Activated CD4-positive, CD25-positive, alpha-beta regulatory T cell treated with anti-CD3 and anti-CD28 coated beads, Interleukin-2, amount 50 U/mL, for 16 hours (primary cell): Measurements from ENCODE around the gene HDAC3.
A peak's percentile ranks its signal among the peaks of the same experiment; 100 is the strongest.

Experiments
- DNase-seq: peaks from one replicate; pipeline ENCODE4 v3.0.0-alpha.2; 2020; ENCODE audit warnings: low read depth, low spot score

Gene HDAC3

GRCh38 chr5:141636413-141637122 lies at the start of gene HDAC3, which contains the start of gene RELL2:
Gene HDAC3 (minus strand): TSS chr5:141636849. CDS start chr5:141636790, 59 bp downstream.
Gene RELL2 (plus strand): TSS chr5:141636997. CDS start chr5:141638226, 1,229 bp downstream.
- DNase-seq: peak; percentile 82

DNA sequence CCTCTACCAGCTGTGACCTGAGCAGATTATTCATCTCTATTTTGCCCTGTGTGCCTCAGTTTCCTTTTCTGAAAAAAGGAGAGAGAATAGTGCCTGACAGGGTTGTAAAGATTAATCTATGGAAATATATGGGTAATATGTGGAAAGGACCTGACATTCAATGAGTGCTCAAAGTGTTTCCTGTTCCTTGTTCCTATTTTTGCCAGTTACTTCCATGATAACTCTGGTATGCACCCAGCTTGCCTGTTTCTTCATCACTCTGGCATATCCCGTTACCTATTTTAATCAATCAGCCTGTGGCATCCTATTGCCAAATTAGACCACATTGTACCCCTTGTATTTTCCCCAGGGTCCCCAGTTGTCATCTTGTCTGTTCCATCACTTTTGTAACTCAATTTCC lies 48.9 kb upstream of the HDAC3 start:
- DNase-seq: no peak

- no peak for DNase-seq
Measured at GRCh38 chr5:141683596-141684141, 47.0 kb upstream of the HDAC3 start.

DNA sequence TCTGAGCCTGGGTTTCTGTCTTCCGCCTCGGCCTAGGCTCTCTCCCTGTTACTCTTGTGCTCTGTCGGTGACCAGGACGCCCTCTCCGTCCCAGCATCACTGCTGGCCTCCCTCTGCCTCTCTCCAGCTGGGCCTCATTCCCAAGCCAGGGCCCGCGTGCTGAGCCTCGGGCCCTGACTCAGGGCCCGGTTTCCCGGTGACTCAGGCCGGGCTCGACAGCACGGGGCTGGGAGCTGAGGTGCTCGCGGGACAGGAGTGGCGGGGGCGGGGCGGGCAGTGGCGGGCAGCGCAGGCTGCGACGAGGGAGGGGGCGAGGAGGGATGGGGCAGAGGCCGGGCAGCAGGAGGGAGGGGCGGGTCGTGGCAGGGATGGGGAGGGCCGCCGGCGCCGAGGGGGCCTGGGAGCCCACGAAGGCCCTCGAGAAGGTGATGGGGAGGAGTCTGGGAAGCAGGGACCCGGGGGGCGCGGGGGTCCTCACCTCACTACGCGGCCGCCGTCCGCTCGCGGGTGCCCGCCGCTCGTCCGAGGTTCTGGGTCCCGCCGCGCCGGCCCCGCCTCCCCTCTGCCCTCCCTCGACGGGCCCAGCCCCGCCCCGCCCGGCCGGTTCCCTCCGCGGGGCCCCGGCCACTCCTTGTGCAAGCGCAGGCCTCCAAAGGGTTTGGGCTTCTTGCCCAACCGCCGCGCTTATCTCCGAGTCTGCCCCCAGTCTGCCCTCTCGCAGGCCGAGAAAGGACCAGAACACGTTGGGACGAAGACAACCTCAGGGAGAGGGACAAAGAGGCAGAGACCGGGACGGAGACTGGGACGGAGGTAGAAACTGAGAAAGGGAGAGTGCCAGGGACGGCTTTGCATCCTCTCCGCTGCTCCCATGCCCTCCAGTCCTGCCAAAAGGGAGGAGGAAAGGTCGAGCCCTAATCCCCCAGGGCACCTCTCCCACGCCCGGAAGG lies 45.3 kb upstream of the HDAC3 start, which contains the start of gene ARAP3:
Gene ARAP3 (minus strand): TSS at position 536 of the 947 bp plus-strand sequence. CDS start 1,744 bp downstream, outside the sequence.
- DNase-seq: no peak

DNA sequence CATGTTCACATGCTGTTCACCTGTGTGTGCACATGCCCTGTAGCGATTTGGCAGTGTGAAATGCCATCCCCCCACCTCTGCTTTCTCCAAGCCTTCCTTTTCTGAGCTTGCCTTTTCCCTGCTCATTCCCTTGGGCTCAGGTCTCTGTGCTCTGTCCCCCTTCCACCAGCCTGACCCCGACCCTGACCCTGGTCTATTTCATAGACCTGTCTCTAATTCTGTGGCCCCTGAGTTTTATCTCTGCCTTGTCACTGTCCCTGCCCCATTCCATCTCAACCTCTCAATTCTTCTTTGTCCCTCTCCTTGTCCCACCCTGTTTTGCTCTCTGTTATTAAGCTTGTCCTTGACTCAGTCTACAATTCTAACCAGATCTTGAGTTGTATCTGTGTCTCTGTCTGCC lies 44.6 kb upstream of the HDAC3 start:
- no peak for DNase-seq

- DNase-seq: no peak
Measured at GRCh38 chr5:141680751-141681201, 44.1 kb upstream of the HDAC3 start.

DNA sequence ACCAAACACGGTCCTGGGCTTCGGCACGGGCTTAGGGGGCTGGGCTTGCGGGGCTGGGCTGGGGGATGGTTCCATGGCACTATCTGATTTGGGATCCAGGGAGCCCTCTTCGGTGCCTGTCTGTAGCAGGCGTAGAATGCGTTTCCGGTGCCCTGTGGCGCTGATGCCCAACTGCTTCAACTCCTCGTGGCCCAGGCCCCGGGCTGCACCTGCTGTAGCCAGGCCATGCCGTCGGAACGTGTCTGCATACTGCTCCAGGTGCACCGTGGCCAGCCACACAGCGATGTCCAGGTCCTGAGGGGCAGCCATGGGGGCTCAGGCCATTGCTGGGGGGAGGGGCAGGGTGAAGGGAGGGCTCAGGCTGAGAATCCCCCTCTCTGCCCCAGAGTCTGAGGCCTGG lies 43.5 kb upstream of the HDAC3 start:
- DNase-seq: no peak

DNA sequence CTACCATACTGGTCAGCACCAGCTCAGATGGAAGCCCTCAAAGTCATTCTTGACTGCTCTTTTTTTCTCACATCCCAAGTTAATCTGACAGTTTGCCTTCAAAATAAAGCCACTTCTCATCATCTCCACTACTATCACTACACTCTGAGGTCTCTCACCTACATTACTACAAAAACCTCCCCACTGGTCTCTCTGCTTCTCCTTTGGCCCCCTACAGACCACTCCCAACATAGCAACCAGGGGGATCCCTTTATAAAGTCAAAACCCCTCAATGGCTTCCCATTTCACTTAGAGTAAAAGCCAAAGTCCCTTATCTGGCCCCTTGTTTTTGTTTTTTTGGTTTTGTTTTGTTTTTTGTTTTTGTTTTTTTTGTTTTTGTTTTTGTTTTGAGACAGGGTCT lies 40.8 kb upstream of the HDAC3 start:
- no peak for DNase-seq

- no peak for DNase-seq
Measured at GRCh38 chr5:141675672-141676071, 39.0 kb upstream of the HDAC3 start.

DNA sequence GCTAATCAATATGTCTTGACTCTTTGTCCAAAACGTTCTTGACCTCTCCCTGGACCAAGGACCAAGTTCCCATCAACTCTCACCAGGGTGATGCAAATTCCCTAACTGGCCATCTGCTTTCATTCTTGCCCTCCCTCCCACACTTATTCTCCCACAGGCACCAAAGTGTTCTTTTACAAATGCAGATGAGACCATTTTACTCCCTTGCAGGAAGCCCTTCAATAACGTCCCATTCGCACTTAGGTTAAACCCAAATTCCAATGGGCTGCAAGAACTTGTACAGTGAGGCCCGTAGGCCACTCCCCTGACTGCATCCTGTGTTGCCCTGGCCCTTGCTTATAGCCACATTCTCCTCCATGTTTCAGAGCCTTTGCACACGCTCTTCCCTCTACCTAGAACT lies 38.1 kb upstream of the HDAC3 start:
- DNase-seq: no peak

DNA sequence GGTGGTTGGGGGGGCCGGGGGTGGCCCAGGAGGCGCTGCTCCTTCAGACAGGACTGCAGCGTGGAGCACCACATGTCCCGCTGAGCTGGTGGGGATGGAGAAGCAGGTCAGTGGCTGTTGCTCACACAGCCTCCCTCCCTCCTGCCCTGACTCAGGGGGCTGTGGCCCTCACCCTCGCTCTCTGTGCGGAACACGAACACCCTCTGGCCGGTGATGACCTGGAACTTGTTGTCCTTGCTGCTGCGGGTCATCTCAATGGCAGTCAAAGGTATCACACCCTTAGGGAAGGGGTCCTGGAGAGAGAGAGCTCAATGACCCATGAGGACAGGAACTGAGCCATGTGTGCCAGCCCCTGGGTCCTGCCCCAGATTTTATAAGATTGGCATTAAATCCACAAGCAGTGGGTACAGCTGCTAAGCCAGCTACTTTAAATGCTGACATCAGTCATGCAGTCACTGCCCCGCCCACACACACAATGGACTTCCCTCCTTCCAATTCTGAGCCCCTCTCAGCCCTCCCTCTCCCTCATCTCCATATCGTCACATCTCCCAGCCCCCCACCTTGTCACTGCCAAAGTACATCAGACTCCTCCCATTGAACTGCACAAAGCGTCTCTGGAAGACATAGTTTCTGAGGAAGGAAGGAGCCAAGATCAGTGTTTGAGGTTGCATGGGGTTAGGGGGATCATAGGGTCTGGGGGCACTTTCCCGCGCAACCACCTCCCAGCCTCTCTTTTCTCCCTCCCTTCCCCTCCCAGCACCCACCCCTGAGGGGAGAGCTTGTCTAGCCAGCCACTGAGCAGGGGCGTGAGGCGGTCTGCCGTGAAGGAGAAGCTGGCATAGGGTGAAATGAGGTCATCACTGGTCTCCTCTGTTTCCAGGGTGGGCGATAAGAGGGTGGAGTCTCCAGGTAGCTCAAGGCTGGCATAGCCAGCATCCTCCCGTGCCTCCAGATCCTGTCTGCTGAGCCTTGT lies 36.5 kb upstream of the HDAC3 start:
- DNase-seq: no peak

- no peak for DNase-seq
Measured at GRCh38 chr5:141672071-141672840, 35.6 kb upstream of the HDAC3 start.

DNA sequence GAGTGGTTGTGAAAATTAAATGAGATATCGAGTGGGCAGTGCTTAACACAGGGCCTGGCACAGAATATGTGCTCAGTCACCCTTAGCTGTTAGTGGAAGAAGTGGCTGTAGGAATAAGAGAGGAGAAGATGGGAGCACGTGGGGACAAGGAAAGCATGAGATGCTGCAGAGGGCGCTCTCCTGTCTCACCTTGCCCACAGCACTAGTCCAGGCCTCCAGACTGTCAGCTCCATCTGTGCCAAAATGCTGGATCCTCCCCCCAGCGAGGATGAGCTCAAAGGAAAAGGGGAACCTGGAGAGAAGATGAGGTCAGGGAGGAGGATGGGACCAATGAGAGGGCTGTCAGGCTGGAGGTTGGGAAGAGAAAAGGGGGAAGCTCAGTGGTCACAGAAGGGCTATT lies 32.9 kb upstream of the HDAC3 start:
- DNase-seq: no peak

- DNase-seq: no peak
Measured at GRCh38 chr5:141668601-141669265, 32.1 kb upstream of the HDAC3 start.

DNA sequence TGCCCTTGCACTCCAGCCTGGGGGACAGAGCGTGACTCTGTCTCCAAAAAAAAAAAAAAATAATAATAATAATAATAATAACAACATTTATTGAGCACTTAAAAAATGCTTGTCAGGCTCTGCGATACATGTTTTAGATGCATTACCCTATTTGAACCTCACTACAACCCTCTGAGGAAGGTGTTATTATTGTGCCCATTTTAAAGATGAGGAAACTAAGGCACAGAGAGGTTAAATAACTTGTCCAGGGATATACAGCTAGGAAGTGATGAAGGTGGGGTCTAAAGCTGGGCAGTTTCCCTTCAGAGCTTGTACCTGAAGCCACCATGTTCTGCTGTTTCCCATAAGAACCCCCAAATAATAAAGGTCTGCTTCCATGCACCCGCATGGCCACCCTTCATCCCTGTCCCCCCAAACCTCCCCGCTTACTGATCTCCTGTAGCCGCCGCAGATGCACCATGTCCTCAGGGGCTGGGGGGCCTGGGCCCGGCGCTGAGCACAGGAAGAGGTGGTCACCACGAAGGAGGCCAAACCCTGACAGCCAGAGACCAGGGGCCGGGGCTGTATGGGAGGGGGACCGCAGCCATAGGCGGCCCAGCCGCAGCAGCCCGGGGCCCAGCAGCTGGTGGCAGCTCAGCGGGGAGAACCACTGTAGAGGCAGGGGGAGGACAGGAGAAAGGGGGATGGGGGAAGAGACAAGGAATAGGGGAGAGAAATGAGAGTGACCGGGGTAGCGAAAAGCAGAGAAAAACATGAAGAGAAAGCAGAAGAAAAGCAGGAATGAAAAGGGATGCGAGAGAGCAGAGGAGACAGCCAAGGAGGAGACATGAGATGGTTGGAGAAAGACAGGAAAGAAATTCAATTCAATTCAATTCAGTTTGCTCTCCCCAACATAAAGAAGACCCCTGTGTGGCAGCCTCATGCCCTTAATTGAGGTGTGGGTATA lies 29.6 kb upstream of the HDAC3 start:
- DNase-seq: no peak

DNA sequence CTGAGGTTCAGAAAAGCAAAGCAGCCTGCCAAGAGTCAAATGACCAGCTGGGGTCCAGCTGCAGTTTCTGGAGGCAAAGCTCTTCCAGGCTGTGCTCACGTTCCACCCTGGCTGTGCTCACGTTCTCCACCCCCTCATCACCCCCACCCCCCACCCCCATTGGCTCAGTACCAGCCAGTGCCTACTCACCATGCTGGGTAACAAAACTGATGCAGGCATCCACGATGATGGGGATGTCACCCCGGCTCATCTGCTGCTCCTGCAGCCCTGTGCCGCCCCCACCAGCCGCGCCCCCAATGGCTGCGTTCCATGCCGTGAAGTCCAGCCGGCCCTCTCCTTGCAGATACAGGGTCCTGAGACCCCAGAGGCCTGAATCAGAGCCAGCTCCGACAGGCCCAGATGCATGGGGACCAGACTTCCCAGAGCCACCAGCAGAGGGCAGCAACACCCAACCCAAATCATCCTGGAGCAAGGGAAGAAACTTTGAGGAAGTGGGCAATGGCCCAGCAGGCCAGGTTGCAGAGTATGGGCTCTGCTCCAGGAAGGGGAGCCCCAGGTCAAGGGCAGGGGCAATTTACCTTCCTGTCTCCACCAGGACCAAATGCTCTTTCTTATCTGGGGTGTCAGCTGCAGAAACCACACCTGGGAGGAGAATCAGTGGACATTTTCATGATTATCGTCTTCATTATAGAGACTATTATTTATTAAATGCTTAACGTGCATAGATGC lies 28.2 kb upstream of the HDAC3 start:
- DNase-seq: peak; percentile 46

GRCh38 chr5:141663506-141663905 lies 26.9 kb upstream of the HDAC3 start:
- no peak for DNase-seq

DNA sequence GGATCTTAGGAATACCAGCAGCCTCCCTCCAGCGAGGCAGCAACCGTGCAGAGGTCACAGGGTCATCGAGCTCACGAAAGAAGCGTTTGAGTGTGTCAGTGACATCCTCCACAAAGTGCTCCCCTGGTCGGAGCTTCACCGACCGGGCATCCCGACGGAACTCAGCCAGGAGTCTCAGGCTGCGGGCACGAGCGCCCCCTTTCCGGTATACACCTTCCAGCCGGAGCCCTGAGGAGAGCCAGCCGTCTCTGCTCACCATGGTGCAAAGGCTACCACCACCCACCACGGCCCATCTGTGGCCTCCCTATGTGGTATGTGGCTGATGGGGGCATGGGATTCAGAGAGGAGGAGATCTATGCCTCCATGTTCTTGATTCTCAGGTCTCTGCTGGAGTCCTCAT lies 25.4 kb upstream of the HDAC3 start:
- DNase-seq: no peak
